GM19043 (cell line): ENCODE measurements around the gene ADD2.
"Not testable (repeated sequence)": the region's sequence is repeated elsewhere in the genome, so short reads cannot be mapped to it uniquely, and the experiment has no call there.

Source experiments
- ATAC-seq: cut with Tn5 transposase; IDR thresholded peaks from one replicate; pipeline ENCODE4 v1.9.1; 2021; ENCODE audit warnings: low read depth; ENCODE audit not compliant: unreplicated experiment

Gene ADD2

DNA sequence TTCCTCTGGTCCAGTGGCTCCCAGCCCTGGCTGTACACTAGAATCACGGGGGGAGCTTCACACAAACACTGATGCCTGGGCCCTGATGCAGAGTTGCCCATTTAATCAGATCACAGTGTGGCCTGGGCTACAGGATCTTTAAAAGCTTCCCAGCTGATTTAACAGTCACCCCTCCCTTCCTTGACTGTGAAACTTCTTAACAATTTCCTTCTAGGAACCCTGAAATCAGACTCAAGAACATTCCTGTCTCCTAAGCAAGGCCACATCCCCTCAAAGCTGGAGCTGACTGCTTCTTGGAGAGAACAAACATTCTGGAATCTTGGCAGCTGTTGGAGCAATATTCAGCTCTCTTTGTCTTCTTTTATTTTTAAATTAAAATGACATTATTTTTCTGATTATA is 88.7 kb downstream of the ADD2 start:
- ATAC-seq = no peak

- ATAC-seq = no peak
Observed at GRCh38 chr2:70678576-70679143, 89.3 kb downstream of the ADD2 start.

DNA sequence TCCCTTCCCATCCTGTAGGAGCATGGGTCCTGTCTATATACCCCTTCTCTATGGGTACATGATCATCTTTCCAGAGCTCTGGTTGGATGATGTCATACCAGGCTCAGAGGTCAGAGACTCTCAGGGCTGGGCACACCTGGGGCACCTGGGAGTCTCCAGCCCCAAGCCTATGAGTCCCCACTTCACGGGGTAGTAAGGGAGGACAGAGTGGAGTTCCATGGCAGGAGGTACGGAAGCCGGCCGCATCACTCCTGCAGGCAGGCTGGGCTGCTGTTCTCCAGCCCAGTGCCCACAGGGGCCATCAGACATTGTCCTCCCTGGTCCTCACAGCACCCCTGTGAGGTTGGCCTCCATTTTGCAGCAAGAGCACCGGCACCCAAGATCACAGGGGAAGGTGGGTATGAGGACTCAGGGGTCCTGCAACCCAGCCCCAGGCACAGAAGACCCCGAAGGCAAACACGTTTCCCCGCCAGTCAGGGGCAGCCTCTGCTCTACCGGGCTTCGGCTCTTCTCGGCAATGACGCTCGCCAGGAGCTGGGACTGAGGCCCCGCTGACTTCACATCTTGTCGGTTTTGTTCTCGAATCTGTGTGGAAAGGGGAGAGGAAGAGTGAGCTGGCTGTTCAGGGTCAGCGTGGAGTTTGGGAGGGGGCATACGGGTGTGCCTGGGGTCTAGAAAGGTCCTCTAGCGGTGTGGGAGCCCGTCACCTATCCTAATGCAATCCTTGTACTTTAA is 91.5 kb downstream of the ADD2 start:
- ATAC-seq = no peak

DNA sequence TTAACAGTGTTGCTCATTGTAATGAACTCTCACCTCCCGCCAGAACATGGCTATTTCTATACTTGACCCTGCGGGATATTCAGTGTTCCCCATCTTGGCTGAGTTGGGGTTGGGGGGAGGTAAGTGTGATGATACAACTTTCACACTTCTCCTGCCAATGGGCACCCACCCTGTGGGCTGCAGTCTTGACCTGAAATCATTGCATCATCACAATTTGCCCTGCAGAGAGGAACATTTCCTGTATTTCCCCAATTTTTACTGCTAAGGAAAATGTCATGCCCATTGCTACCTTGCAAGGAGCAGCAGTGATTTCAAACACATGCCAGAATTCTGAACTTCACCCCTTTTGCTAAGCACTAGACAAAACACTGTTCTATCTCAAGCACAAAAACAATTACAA is 92.1 kb downstream of the ADD2 start:
- no peak for ATAC-seq

GRCh38 chr2:70674636-70675430 is 93.2 kb downstream of the ADD2 start:
- no peak for ATAC-seq

GRCh38 chr2:70673041-70673647 is 94.9 kb downstream of the ADD2 start:
- no peak for ATAC-seq

- no peak for ATAC-seq
Observed at GRCh38 chr2:70671092-70671675, 96.8 kb downstream of the ADD2 start.

GRCh38 chr2:70670626-70671025 is 97.4 kb downstream of the ADD2 start:
- no peak for ATAC-seq

DNA sequence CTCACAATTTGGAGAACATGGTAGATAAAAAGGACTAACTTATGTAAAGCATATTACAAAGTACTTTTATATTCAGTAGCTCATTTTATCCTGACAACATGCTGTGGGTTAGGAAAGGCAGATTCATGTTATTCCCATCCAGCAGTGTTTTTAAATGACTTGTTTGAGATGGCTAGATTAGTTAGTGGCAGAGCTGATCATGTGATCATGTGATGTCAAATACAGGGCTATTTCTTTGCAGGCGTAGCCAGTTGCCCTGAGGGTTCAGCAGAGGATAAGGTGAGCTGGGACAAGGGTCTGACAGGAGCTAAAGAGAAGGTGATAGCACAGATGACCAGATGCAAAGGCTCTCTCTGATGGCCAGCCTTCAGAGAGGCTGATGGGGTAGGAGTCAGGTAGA is 97.8 kb downstream of the ADD2 start:
- no peak for ATAC-seq

DNA sequence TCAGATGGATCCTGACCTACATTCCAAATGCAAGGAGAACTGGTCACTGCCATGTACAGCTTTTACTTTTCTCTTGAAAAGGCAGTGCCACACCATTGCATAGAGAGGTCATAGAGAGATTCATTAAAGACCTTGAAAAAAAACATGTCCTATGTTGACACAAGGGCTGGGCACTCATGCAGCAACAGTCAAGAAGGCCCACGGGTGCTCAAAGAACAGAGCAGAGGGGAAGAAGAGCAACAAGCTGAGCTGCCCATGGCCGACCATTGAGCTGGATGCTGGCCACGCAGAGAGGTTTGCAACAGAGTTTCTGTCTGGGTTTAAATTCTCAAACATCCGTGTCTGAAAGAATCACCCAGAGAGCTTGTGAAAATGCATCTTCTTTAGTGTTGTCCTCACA is 99.1 kb downstream of the ADD2 start:
- ATAC-seq = no peak

DNA sequence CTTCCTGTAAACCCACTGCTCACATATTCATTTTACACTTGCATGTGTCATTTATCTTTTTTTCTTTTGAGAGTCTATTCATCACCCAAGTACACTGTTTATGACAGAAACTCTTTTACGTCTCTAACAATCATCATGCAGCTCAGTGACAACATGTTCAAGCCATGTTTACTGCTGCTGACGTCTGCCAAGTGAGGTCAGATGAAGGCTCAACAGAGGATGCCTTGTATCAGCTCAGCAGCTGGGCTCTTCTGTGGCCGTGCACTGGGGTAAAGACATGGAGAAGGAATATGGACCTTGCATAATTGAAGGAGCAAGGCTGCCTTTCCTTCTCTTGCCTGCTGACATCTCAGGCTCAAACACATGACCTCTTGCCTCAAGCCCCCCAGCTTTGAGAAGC is 99.6 kb downstream of the ADD2 start:
- no peak for ATAC-seq

- no peak for ATAC-seq
Observed at GRCh38 chr2:70664525-70664924, 103.5 kb downstream of the ADD2 start.

GRCh38 chr2:70663411-70663810 is 104.6 kb downstream of the ADD2 start:
- ATAC-seq = no peak

DNA sequence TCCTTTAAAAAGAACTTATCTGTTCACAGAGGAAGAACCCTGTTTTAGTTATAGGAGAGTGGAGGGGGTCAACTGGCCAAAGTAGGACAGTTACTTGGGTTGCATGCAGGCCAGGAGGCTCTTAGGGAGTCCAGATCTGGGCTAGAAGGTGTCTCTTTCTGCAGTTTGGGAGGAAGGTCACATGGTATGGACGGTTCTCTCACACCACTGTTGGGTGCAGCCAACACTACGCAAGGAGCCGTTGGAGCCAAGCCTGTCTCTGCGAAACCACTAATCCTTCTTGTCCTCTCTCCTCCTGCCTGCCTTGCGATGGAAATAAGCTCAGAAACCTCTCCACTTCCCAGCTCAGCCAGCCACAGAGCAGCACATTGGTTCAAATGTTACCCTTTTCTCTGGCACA is 108.4 kb downstream of the ADD2 start:
- ATAC-seq = no peak

- ATAC-seq = no peak
Observed at GRCh38 chr2:70658476-70658875, 109.5 kb downstream of the ADD2 start.

DNA sequence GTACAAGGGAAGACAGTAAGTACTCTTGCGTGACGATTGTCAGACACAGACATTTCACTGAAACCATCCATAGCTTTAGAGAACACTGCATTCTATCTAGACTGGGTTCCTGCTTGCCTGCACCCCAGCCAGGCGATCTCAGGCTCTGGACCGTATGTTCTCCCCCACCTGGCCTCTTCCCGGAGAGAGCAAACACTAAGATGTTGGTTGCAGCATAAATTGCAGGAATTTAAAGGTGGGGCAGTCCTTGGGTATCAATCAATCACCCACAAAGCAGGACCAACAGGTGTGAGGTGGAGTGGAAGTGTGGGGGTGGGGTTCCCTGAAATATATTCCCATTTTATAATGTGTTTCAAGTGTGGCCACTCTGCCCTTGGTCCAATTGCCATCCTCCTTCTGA is 110.8 kb downstream of the ADD2 start:
- ATAC-seq = no peak

GRCh38 chr2:70656421-70657010 is 111.5 kb downstream of the ADD2 start:
- no peak for ATAC-seq

DNA sequence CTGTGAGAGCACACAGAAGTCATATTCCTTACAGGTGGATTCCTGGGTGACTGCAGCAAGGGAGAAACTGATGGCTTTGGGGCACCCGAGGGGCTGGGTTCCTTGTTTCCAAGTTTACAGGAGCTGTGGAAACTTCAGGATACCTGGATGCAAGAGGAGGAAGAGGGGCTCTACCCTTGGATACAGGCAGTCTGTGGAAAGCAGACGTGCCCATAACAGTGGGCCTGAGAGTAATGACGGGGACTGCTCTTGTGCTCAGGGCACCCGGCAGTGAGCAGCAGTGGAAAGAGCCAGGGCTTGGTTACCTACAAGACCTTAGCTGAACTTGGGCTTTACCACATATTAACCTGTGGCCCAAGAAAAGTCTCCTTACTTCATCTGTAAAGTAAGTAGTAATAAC is 112.2 kb downstream of the ADD2 start:
- ATAC-seq = no peak

DNA sequence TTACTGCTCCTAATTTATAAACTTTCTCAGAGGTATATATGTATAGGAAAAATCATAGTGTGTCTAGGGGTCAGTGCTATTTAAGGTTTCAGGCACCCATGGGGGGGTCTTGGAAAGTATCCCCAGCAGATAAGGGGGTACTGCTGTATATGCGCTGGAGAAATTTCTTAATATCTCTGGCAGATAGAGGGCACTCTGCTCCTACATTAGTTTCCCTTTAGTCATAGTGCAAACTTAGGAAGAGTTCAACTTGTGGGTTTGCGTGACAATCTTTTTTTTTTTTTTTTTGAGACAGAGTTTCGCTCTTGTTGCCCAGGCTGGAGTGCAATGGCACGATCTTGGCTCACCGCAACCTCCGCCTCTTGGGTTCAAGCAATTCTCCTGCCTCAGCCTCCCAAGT is 112.8 kb downstream of the ADD2 start:
- ATAC-seq = not testable (repeated sequence)

DNA sequence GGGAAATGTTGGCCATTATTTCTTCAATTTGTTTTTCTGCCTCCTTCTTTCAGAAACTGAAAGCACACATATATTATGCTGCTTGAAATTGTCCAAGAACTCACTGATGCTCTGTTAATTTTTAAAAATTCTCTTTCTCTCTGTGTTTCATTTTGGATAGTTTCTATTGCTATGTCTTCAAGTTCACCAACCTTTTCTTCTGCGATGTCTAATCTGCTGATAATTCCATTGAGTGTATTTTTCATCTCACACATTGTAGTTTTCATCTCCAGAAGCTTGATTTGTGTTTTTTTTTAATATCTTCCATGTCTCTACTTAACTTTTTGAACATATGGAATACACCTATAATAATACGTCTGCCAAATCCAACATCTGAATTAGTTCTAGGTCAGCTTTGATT is 116.3 kb downstream of the ADD2 start:
- ATAC-seq = no peak

- no peak for ATAC-seq
Observed at GRCh38 chr2:70651014-70651413, 117.0 kb downstream of the ADD2 start.
